Measurements from ENCODE around the gene FHAD1.

DNA sequence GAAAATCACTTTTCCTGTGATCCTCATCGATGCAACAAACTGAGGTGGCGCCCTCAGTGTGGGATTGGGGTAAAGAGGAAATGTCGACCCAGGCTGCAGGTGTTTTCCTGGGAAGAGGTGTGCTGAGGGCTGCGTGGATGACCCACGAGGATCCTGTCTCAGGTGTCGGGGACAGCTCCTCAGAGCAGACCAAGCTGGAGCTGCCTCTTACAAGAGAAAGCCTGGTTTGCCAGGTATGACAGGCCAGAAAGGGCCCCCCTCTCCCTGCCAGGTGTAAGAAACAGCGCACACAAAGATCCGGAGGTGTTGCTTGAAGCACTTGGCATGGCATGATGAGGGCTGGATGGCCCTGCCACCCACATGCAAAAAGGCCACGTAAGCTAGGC is 12.6 kb downstream of the FHAD1 start:
- TF ChIP-seq POLR2A (IDR thresholded peaks at IDR 0.05) = no peak
- TF ChIP-seq, protein P1, sequence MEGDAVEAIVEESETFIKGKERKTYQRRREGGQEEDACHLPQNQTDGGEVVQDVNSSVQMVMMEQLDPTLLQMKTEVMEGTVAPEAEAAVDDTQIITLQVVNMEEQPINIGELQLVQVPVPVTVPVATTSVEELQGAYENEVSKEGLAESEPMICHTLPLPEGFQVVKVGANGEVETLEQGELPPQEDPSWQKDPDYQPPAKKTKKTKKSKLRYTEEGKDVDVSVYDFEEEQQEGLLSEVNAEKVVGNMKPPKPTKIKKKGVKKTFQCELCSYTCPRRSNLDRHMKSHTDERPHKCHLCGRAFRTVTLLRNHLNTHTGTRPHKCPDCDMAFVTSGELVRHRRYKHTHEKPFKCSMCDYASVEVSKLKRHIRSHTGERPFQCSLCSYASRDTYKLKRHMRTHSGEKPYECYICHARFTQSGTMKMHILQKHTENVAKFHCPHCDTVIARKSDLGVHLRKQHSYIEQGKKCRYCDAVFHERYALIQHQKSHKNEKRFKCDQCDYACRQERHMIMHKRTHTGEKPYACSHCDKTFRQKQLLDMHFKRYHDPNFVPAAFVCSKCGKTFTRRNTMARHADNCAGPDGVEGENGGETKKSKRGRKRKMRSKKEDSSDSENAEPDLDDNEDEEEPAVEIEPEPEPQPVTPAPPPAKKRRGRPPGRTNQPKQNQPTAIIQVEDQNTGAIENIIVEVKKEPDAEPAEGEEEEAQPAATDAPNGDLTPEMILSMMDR (IDR thresholded peaks at IDR 0.05 in 4 of 5, conservative IDR thresholded peaks at IDR 0.05 in 1 of 5) = no peak
